A673 (cell line): ENCODE measurements around the gene GPLD1.

Experiments
- EZH2 ChIP-seq: fragments of 200-600 bp; sonication (generic); IDR thresholded peaks from 2 replicates; pipeline ENCODE4 v1.6.1; 2017; ENCODE audit warnings: borderline replicate concordance, low read depth, mild to moderate bottlenecking, mixed read lengths, antibody characterized with exemption, low read length; ENCODE audit not compliant: poor library complexity, severe bottlenecking
- TF ChIP-seq, protein P1 (sequence below): fragments of 300-800, 200-600 bp; sonication (generic); conservative IDR thresholded peaks from 2 replicates; pipeline ENCODE4 v1.5.1; 2017; ENCODE audit warnings: low read depth, mild to moderate bottlenecking, antibody characterized with exemption, low read length, moderate library complexity, mixed read lengths

- TF ChIP-seq, protein P1, sequence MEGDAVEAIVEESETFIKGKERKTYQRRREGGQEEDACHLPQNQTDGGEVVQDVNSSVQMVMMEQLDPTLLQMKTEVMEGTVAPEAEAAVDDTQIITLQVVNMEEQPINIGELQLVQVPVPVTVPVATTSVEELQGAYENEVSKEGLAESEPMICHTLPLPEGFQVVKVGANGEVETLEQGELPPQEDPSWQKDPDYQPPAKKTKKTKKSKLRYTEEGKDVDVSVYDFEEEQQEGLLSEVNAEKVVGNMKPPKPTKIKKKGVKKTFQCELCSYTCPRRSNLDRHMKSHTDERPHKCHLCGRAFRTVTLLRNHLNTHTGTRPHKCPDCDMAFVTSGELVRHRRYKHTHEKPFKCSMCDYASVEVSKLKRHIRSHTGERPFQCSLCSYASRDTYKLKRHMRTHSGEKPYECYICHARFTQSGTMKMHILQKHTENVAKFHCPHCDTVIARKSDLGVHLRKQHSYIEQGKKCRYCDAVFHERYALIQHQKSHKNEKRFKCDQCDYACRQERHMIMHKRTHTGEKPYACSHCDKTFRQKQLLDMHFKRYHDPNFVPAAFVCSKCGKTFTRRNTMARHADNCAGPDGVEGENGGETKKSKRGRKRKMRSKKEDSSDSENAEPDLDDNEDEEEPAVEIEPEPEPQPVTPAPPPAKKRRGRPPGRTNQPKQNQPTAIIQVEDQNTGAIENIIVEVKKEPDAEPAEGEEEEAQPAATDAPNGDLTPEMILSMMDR = no peak
- no peak for TF ChIP-seq EZH2
Observed at GRCh38 chr6:24472181-24472580, 17.2 kb downstream of the GPLD1 start.
